Fibroblast of peridontal ligament (primary cell): ENCODE data around the gene RAMP1.

ENCODE experiments used
- DNase-seq: peaks from one replicate; pipeline ENCODE4 v3.0.0-alpha.2; 2010; ENCODE audit errors: extremely low read depth

The RAMP1 gene

DNA sequence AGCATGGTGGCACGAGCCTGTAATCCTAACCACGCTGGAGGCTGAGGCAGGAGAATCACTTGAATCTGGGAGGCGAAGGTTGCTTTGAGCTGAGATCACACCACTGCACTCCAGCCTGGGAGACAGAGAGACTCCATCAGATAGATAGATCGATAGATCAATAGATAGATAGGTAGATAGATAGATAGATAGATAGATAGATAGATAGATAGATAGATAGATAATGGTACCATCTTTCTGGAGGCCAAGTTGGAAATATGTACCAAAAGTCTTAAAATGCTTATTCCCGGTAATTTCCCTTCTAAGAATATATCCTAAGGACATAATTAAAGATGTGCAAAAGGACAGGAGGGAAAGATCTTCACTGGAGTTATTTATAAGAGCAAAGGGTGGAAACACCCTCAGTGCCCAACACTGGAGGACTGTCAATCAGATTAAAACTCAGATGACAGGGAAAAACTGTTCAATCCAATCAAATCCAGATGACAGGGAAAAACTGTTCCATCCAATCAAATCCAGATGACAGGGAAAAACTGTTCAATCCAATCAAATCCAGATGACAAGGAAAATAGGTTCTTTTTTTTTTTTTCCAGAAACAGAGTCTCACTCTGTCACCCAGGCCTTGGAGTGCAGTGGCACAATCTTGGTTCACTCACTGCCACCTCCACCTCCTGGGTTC is 58.4 kb downstream of the RAMP1 start:
- peak; percentile 38 for DNase-seq

DNA sequence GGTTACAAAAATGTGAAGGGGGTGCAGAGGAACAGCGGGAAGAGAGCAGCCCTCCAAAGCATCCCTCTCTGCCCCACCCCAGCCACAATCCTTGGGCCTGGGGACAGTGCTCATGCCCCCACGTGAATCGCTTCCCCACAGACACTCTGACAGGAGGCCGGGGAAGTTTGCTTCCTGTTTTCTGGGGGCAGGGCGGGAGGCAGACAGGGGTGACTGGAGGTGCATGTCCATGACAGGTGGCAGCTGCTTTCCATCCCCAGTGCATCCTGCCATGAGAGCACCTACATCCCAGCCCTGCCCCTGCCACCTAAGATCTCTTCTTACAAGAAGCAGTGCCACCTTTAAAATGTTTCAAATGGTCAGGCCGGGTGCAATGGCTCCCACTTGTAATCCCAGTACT is 60.2 kb downstream of the RAMP1 start:
- DNase-seq: no peak

- no peak for DNase-seq
Observed at GRCh38 chr2:237920673-237921072, 61.2 kb downstream of the RAMP1 start.

DNA sequence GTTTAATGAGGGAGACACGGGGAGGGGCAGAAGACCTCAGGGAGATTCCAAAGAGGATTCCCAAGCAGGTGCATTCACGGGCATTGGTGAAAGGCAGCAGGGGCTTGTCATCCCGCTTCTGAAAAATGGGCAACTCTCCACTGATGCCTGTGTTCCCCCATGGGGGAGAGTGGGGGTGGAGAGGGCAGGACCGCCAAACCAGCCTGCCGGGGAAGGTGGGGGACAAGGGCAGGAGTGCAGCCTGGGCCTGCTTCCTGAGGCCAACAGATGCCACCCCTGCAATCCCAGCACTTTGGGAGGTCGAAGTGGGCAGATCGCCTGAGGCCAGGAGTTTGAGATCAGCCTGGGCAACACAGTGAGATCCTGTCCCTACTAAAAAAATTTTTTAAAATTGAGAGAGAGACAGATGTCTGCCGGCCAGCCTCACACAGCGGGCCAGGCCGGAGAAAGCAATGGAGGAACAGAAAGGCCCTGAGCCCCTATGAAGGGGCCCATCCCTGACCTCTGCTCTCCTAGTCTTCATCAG is 62.6 kb downstream of the RAMP1 start:
- no peak for DNase-seq

DNA sequence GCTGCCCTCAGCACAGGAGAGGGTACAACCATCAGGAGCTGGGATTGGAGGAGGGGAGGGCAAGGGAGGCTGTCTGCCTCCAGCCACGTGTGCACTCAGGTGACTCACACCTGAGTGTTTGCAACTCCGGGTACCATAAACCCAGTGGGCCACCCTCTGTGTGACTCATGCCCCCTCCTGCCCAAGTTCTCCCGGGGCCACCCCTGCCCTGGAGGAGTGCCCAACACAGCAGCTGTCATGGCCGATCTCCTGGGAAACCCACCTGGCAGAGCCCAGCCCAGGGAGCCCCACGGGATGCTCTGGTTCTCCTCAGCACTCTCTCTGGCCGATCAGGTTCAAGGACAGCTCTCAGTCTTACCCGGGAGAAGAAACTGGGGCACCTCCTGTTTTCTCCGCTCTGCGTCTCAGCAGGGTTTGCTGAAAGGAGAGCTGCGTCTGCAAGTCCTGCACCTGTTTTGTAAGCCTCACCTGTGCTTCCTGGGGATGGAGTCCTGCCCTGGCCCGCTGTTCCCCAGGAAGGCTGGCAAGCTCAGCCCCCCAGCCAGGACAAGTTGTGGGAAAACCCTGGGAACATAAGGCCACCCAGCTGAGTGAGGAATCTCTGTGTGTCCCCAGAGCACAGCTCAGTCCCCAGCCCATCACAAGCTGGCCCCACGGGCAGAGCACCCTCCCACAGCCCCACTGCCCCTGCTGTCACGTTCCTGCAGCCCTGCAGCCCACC is 63.4 kb downstream of the RAMP1 start:
- no peak for DNase-seq

GRCh38 chr2:237923481-237924163 is 64.2 kb downstream of the RAMP1 start:
- peak; percentile 73 for DNase-seq

DNA sequence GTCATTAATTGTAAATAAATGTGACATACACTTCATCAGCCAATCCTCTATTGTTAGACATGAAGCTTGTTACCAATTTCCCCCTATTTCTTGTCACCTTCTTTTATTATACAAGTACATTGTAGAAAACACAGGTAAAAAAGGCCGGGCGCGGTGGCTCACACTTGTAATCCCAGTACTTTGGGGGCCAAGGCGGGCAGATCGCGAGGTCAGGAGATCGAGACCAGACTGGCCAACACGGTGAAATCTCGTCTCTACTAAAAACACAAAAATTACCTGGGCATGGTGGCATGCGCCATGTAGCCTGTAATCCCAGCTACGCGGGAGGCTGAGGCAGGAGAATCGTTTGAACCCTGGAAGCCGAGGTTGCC is 64.7 kb downstream of the RAMP1 start:
- no peak for DNase-seq

DNA sequence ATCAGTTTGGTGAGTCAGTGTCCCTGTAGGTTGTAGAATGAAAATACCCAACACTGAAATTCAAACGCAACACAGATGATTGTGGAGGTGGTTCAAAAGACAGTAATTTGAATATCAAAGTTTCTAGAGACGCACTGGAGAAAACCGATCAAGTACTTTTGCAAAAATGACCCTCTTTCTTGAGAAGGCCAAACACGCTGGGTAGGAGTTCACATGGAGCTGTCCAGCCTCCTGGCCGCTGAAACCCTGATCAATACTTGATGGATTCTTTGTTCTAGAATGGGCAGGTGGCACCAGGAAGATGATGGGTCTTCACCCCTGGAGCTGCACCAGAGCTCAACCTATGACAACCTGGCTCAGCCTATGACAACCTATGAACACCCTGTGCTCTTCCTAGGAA is 67.7 kb downstream of the RAMP1 start:
- no peak for DNase-seq

DNA sequence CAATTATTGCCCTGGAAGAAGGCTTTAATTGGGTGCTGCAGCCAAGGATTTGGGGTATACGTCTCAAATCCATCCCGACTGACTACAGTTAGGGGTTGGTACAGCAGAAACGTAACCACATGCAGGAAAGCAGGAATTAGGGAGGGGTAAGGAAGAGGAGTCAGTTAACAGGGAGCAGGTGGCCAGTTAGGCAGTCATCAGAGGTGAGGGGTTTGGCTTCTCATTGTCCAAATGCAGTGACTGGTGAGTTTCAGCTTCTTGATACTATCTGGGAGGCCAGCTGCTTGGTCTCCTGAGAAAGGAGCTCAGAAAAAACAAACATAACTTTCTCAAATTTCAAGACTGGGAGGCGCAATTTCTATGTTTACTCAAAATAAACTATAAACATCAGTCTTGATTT is 68.6 kb downstream of the RAMP1 start:
- DNase-seq: no peak

DNA sequence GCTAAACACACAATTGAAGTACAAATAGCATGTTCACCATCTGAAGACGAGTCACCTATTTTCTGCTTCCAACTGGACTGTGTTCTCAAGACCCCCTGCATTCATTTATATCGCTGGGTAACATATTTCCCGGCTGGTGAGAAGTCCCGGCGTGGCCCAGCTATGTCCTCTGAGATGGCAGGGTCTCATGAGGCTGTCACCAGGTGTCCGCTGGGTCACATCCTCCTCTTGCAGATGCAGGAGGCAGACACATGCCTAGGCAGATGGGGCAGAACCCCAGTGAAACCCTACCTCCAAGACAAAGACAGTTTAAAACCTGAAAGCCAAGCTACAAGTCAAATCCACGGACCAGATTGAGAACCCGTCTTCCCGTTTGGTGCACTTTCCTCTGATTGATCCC is 70.6 kb downstream of the RAMP1 start:
- no peak for DNase-seq

- peak; percentile 94 for DNase-seq
Observed at GRCh38 chr2:237931205-237931721, 71.8 kb downstream of the RAMP1 start.

DNA sequence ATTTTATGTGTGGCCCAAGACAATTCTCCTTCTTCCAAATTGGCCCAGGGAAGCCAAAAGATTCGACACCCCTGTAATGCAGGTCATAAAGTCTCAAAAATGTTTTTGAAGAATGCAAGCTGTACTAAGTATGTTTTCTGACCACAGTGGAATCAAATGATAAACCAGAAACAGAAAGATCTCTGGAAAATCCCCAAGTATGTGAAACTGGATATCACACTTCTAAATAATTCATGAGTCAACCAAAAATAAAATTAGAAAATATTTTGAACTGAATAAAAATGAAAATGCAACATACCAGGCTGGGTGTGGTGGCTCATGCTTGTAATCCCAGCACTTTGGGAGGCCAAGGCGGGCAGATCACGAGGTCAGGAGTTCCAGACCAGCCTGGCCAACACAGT is 73.3 kb downstream of the RAMP1 start:
- peak; percentile 99 for DNase-seq

DNA sequence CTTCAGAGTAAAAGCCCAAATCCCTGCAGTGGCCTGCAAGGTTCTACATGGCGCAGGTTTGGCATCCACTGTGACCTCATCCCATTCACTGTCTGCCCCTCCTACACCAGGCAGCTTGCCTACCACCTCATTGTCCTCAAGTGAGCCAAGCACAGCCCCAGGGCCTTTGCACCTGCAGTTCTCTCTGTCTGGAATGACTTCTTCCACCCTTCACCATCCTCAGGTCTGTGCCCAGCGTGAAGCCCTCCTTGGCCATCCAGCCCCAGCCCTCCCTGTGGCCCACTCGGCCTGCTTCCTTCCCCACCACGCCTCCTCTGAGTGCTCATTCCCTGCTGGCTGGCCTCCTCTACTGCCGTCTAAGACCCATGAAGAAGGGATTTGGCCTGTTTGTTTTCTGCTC is 74.8 kb downstream of the RAMP1 start:
- no peak for DNase-seq

DNA sequence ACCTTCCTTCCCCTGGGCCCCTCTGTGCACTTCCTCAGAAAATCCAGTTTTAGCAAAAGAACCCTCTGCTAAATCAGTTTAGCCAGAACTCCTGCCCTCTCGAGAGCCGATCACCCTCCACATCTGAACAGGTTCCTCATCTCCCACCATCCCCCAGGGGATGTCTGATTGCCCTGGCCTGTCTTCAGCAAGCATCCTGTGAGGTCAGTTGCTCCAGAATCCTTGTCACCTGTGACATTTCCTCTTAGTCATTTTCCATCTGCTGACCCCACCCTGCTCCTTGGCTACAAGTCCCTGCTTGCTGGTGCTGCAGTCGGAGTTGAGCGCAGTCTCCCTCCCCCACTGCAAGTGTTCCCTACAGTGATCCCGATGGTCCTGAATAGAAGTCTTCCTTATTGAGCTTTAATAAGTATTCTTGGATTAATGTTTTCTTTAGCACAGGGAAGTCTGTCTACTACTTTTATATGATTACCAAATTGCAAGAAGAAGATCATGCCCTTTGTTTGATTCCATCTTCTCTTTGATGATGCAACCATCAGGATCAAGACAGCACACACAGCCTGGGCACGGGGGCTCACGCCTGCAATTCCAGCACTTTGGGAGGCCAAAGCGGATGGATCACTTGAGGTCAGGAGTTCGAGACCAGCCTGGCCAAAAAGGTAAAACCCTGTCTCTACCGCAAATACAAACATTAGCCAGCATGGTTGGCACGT is 76.5 kb downstream of the RAMP1 start:
- no peak for DNase-seq

DNA sequence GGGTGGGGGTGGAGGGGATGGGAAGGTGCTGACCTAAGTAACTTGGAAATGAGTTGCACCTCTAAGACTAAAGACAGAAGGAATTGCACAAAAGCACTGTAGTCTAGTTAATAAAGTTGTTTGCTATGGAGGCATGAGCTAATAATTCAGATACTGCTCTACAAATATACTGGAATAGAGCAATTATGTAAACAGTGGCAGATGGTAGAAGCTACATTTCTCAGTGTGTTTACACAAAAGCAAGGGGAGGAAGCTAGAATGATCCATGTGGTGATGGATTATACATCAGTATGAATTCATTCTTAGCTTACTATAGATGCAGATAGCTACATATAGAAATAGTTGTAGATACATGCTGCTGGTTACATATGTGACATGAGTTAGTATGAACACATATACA is 79.8 kb downstream of the RAMP1 start:
- peak; percentile 50 for DNase-seq

- no peak for DNase-seq
Observed at GRCh38 chr2:237940828-237941227, 81.4 kb downstream of the RAMP1 start.

DNA sequence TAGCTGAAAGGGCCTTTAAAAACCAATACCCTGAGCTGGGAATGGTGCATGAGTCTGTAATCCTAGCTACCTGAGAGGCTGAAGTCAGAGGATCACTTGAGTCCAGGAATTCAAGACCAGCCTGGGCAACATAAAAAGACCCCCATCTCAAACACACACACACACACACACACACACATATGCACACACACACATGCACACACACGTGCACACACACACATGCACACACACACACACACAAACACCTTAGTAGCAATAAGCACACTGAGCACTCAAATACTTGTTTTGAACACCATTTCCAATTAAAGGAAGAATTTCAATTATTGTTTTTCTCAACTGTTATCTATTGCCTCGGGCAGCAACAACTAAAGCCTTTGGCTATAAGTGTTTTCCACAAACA is 81.8 kb downstream of the RAMP1 start:
- DNase-seq: no peak

GRCh38 chr2:237942513-237942899 is 83.1 kb downstream of the RAMP1 start:
- DNase-seq: no peak

DNA sequence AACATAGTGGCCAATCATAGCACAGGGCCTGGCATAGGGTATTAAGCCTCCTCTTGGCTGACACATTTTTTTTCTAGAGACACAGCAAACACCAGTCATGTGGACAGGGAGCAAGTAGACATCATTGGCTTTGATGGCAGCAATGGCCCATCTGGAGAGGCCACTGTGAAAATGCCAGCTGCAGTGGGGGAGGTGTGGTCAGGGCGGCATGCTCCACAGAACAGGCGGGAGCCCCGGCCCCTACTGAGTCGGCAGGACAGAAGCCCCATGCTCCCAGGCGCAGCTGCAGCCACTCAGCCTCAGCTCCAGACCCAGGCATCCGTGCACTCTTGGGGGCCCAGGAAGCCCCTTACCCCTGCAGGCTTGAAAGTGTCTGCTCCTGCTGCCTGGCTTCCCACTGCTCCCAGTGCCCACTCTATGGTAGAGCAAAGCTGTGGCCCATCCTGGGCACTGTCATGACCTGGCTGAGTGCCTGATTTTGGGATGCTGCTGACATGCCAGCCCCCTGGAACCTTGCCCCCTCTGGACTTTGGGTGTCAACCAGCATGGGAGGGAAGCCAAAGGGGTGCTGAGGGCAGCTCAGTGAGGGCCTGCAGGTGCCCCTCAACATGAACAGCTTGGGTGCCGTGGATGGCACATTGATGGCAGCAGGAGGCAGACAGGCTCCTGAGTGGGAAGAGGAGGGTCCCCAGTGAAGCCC is 84.1 kb downstream of the RAMP1 start:
- no peak for DNase-seq

GRCh38 chr2:237944302-237944701 is 84.9 kb downstream of the RAMP1 start:
- DNase-seq: no peak

- no peak for DNase-seq
Observed at GRCh38 chr2:237946423-237946822, 87.0 kb downstream of the RAMP1 start.
